CD4-positive, alpha-beta memory T cell (primary cell): ENCODE measurements around the gene ADRB2. TPM values are rescaled to one million over a fixed set of nuclear protein-coding genes. Genes with fewer than 3 reads are reported as not detected.

ENCODE experiments used
- CTCF ChIA-PET: fragments of 350-600 bp; sonication (Branson Sonifier 250); formaldehyde crosslinking; loops from one replicate; lab custom pipeline; 2021; ENCODE audit warnings: inconsistent platforms; ENCODE audit not compliant: partially characterized antibody; lab: Charles Lee
- POLR2A ChIA-PET: fragments of 350-600 bp; sonication (Branson Sonifier 250); formaldehyde crosslinking; loops from one replicate; lab custom pipeline; 2021; ENCODE audit not compliant: partially characterized antibody; lab: Charles Lee
- DNase-seq, 5 donors: peaks; one replicate each; pipeline versions ENCODE4 v3.0.0 to v3.0.0-alpha.2; 2020 to 2022; ENCODE audit warnings: mixed read lengths in 1 of 5
- H3K27ac ChIP-seq: one replicate; pipeline ENCODE4 v1.7.0; 2013; ENCODE audit warnings: low read depth, low read length
- H3K27me3 ChIP-seq: 2 replicates; pipeline ENCODE4 v1.7.0; 2013; ENCODE audit warnings: mild to moderate bottlenecking, low read length, moderate library complexity; ENCODE audit not compliant: insufficient read depth
- H3K36me3 ChIP-seq: 2 replicates; pipeline ENCODE4 v1.7.0; 2013; ENCODE audit warnings: mild to moderate bottlenecking, low read length, moderate library complexity; ENCODE audit not compliant: insufficient read depth
- H3K4me1 ChIP-seq: 2 replicates; pipeline ENCODE4 v1.7.0; 2013; ENCODE audit warnings: mild to moderate bottlenecking, low read length, moderate library complexity; ENCODE audit not compliant: insufficient read depth
- H3K4me3 ChIP-seq, 2 donors: one replicate each; pipeline ENCODE4 v1.7.0; 2013; ENCODE audit warnings: low read length in 2 of 2, mild to moderate bottlenecking in 1 of 2
- H3K9me3 ChIP-seq, 2 donors: one replicate each; pipeline ENCODE4 v1.7.0; 2013; ENCODE audit warnings: low read length in 2 of 2, control low read depth in 1 of 2; ENCODE audit not compliant: control insufficient read depth in 1 of 2
- H3K27ac Mint-ChIP-seq, 7 donors: one replicate each; pipeline ENCODE4 v1.8.0; 2020 to 2021; ENCODE audit warnings: mixed read lengths in 7 of 7, mild to moderate bottlenecking in 6 of 7, inconsistent platforms in 3 of 7, moderate library complexity in 3 of 7
- H3K27me3 Mint-ChIP-seq, 2 donors: one replicate each; pipeline ENCODE4 v1.8.0; 2020 to 2021; ENCODE audit warnings: mixed read lengths in 2 of 2
- H3K36me3 Mint-ChIP-seq, 2 donors: one replicate each; pipeline ENCODE4 v1.8.0; 2020 to 2021; ENCODE audit warnings: mixed read lengths in 2 of 2, inconsistent platforms in 1 of 2, mild to moderate bottlenecking in 1 of 2
- H3K4me1 Mint-ChIP-seq, 4 donors: one replicate each; pipeline ENCODE4 v1.8.0; 2020 to 2021; ENCODE audit warnings: mixed read lengths in 4 of 4, mild to moderate bottlenecking in 1 of 4
- H3K4me3 Mint-ChIP-seq, 8 donors: one replicate each; pipeline ENCODE4 v1.8.0; 2020 to 2021; ENCODE audit warnings: mixed read lengths in 8 of 8, mild to moderate bottlenecking in 7 of 8, moderate library complexity in 6 of 8, inconsistent platforms in 3 of 8
- H3K9me3 Mint-ChIP-seq, 8 donors: one replicate each; pipeline ENCODE4 v1.8.0; 2020 to 2021; ENCODE audit warnings: mixed read lengths in 8 of 8, mild to moderate bottlenecking in 5 of 8, inconsistent platforms in 3 of 8, moderate library complexity in 1 of 8
- intact Hi-C: fragments of 100-400 bp; cut with micrococcal nuclease; formaldehyde crosslinking; loops from one replicate; pipeline ENCODE4 v1.15.1; 2023
- polyA plus RNA-seq, 2 donors: library from polyadenylated mRNA; unstranded; fragments of 300-500 nt; fragmentation: Illumina TruSeq; gene quantifications; one replicate each; pipeline ENCODE4 v1.2.3, GENCODE V29; 2021
- total RNA-seq, 2 experiments: library from RNA; stranded (reverse); gene quantifications; one replicate each; pipeline ENCODE4 v1.2.3, GENCODE V29; 2021

ADRB2 gene
- total and polyA plus RNA-seq, 4 experiments from 2014 or later = 3.6 to 6.1 (median 5.4) TPM

- CTCF ChIA-PET = interaction anchor here (0.5 kb wide), 1 partner anchor 923 kb away, joined by 3 read pairs; no protein-coding TSS in a partner anchor
- intact Hi-C loops = no loop called here
- H3K4me3 Mint-ChIP-seq = peak overlapping the region in 2 of 8 donors; percentile 20 to 30
- no peaks in the 10 kb centered on the region for H3K36me3 ChIP-seq
- DNase-seq = no peak
- no peaks in the 10 kb centered on the region for H3K27me3 ChIP-seq
- POLR2A ChIA-PET = interaction anchor here (1.0 kb wide), 1 partner anchor 14 kb away, joined by 4 read pairs; the partner anchor contains the start of gene ADRB2
- peaks cover 0 to 3% of the 10 kb centered on the region in 2 donors for H3K36me3 Mint-ChIP-seq
- H3K4me1 ChIP-seq = peaks cover 33% of the 10 kb centered on the region
- H3K4me3 ChIP-seq = no peak overlapping the region
- H3K27ac ChIP-seq = no peak overlapping the region
- H3K9me3 ChIP-seq = no peaks in the 10 kb centered on the region
- peaks cover 36 to 91% (median 55%) of the 10 kb centered on the region in 4 donors for H3K4me1 Mint-ChIP-seq
- H3K9me3 Mint-ChIP-seq = no peaks in the 10 kb centered on the region
- H3K27ac Mint-ChIP-seq = peak overlapping the region in 4 of 7 donors; percentile 11 to 51 (median 36)
- peaks cover 0 to 1% of the 10 kb centered on the region in 2 donors for H3K27me3 Mint-ChIP-seq
Observed at GRCh38 chr5:148840531-148840930, 14.1 kb downstream of the ADRB2 start.

- H3K4me1 ChIP-seq = peaks cover 43% of the 10 kb centered on the region
- no peaks in the 10 kb centered on the region for H3K36me3 ChIP-seq
- no peak overlapping the region for H3K4me3 ChIP-seq
- no peak overlapping the region for H3K27ac ChIP-seq
- H3K27me3 ChIP-seq = no peaks in the 10 kb centered on the region
- H3K27ac Mint-ChIP-seq = peak overlapping the region in 6 of 7 donors; percentile 14 to 83 (median 40)
- no peaks in the 10 kb centered on the region for H3K9me3 Mint-ChIP-seq
- peaks cover 34 to 90% (median 57%) of the 10 kb centered on the region in 4 donors for H3K4me1 Mint-ChIP-seq
- ChIA-PET POLR2A (interaction anchor here (1.3 kb wide), 1 partner anchor 10 kb away, joined by 5 read pairs; no protein-coding TSS in a partner anchor), CTCF (interaction anchor here (1.0 to 1.1 kb wide), 2 partner anchors 21 to 116 kb away, joined by 3 to 4 read pairs; no protein-coding TSS in a partner anchor)
- H3K27me3 Mint-ChIP-seq = peaks cover 0 to 1% of the 10 kb centered on the region in 2 donors
- H3K4me3 Mint-ChIP-seq = peak overlapping the region in 3 of 8 donors; percentile 27 to 39 (median 27)
- intact Hi-C loops = no loop called here
- no peak for DNase-seq
- peaks cover 0 to 5% of the 10 kb centered on the region in 2 donors for H3K36me3 Mint-ChIP-seq
- no peaks in the 10 kb centered on the region for H3K9me3 ChIP-seq
Observed at GRCh38 chr5:148841519-148841918, 15.1 kb downstream of the ADRB2 start.

GRCh38 chr5:148842161-148842560 is 15.8 kb downstream of the ADRB2 start:
- Mint-ChIP-seq H3K36me3 (peaks cover 0 to 5% of the 10 kb centered on the region in 2 donors), H3K27ac (peak overlapping the region; percentile 24 to 83 (median 58)), H3K4me1 (peaks cover 37 to 87% (median 55%) of the 10 kb centered on the region in 4 donors), H3K27me3 (peaks cover 0 to 1% of the 10 kb centered on the region in 2 donors), H3K9me3 (no peaks in the 10 kb centered on the region), H3K4me3 (peak overlapping the region in 5 of 8 donors; percentile 4 to 56 (median 21))
- POLR2A ChIA-PET = interaction anchor here (1.3 kb wide), 1 partner anchor 9 kb away, joined by 5 read pairs; no protein-coding TSS in a partner anchor
- no peak overlapping the region for H3K4me3 ChIP-seq
- H3K27me3 ChIP-seq = no peaks in the 10 kb centered on the region
- peaks cover 48% of the 10 kb centered on the region for H3K4me1 ChIP-seq
- no peak overlapping the region for H3K27ac ChIP-seq
- CTCF ChIA-PET = interaction anchor here (1.0 to 1.2 kb wide), 3 partner anchors 11 to 115 kb away, joined by 3 to 4 read pairs (median 3); no protein-coding TSS in a partner anchor
- no peaks in the 10 kb centered on the region for H3K9me3 ChIP-seq
- intact Hi-C loops = no loop called here
- no peaks in the 10 kb centered on the region for H3K36me3 ChIP-seq
- no peak for DNase-seq

DNA sequence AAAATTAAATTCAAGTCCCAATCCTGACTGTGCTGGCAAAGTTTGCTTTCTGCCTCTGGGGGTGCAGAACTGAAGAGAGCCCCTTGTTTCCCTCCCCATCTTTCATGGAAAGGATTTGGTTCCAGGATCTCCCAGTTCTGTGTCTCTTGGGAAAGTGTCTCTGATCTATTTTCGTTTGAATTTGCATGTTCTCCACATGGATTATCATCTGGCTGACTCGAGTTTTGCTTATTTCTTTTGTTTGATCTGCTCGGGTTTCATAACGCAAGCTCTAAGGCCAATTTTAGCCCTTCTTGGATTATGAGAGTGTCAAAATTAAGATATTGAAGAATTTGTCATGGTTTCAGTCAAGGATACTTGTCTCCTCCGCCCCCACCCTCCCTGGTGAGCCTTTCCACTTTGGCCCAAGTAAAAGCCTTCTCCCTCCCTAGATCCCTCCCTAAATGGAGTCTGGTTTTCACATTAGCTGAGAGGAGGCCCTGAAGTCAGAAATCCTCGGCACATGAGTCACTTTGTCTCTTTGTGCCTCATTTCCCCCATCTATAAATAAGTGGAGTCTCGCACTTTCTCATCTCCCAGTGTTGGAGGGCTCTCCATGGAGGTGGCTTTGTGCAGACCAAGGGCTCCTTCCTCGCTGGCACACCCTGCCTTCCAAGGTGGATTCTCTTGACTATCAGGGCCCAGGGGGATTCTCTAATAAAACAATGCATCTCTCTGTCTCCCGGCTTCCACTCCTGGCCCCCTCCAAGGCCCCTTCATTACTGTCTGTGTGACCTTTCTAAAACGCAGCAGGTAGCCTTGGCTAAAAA is 17.3 kb downstream of the ADRB2 start:
- no peaks in the 10 kb centered on the region for H3K9me3 ChIP-seq
- peaks cover 0 to 4% (median 2%) of the 10 kb centered on the region in 8 donors for H3K9me3 Mint-ChIP-seq
- ChIA-PET POLR2A (interaction anchor here (1.4 kb wide), 1 partner anchor 17 kb away, joined by 4 read pairs; the partner anchor contains the start of gene ADRB2), CTCF (interaction anchor here (1.4 kb wide), 1 partner anchor 113 kb away, joined by 6 read pairs; no protein-coding TSS in a partner anchor)
- H3K4me1 Mint-ChIP-seq = peaks cover 43 to 88% (median 60%) of the 10 kb centered on the region in 4 donors
- peak overlapping the region in 1 of 8 donors; percentile 37 for H3K4me3 Mint-ChIP-seq
- peak overlapping the region; percentile 6 for H3K27ac ChIP-seq
- intact Hi-C loops = no loop called here
- H3K36me3 Mint-ChIP-seq = peaks cover 5 to 9% of the 10 kb centered on the region in 2 donors
- no peak for DNase-seq
- peaks cover 62% of the 10 kb centered on the region for H3K4me1 ChIP-seq
- H3K4me3 ChIP-seq = no peak overlapping the region
- no peaks in the 10 kb centered on the region for H3K36me3 ChIP-seq
- no peaks in the 10 kb centered on the region for H3K27me3 ChIP-seq
- H3K27ac Mint-ChIP-seq = peak overlapping the region in 4 of 7 donors; percentile 69 to 88 (median 76)
- H3K27me3 Mint-ChIP-seq = peaks cover 0 to 1% of the 10 kb centered on the region in 2 donors

GRCh38 chr5:148844433-148845280 is 18.2 kb downstream of the ADRB2 start:
- POLR2A ChIA-PET = interaction anchor here (1.4 kb wide), 1 partner anchor 18 kb away, joined by 4 read pairs; the partner anchor contains the start of gene ADRB2
- no peaks in the 10 kb centered on the region for H3K27me3 ChIP-seq
- peak overlapping the region in 5 of 8 donors; percentile 8 to 64 (median 42) for H3K4me3 Mint-ChIP-seq
- peaks cover 71% of the 10 kb centered on the region for H3K4me1 ChIP-seq
- H3K9me3 ChIP-seq = no peaks in the 10 kb centered on the region
- CTCF ChIA-PET = interaction anchor here (0.7 to 1.4 kb wide), 2 partner anchors 17 to 113 kb away, joined by 3 to 6 read pairs; no protein-coding TSS in a partner anchor
- H3K27ac Mint-ChIP-seq = peak overlapping the region; percentile 55 to 89 (median 81)
- peaks cover 48 to 90% (median 66%) of the 10 kb centered on the region in 4 donors for H3K4me1 Mint-ChIP-seq
- no peak overlapping the region for H3K4me3 ChIP-seq
- H3K36me3 ChIP-seq = no peaks in the 10 kb centered on the region
- DNase-seq = peak in 4 of 5 donors; percentile 42 to 77 (median 43)
- H3K36me3 Mint-ChIP-seq = peaks cover 5 to 9% of the 10 kb centered on the region in 2 donors
- H3K27ac ChIP-seq = no peak overlapping the region
- peaks cover 0 to 4% (median 2%) of the 10 kb centered on the region in 8 donors for H3K9me3 Mint-ChIP-seq
- H3K27me3 Mint-ChIP-seq = peaks cover 0 to 1% of the 10 kb centered on the region in 2 donors
- intact Hi-C loops = loop anchor here (5.0 kb wide), 1 partner anchor 113 kb away; no protein-coding TSS in a partner anchor

GRCh38 chr5:148846930-148847329 is 20.5 kb downstream of the ADRB2 start:
- peaks cover 86% of the 10 kb centered on the region for H3K4me1 ChIP-seq
- peaks cover 0 to 4% (median 2%) of the 10 kb centered on the region in 8 donors for H3K9me3 Mint-ChIP-seq
- intact Hi-C loops = loop anchor here (5.0 kb wide), 1 partner anchor 110 kb away; no protein-coding TSS in a partner anchor
- DNase-seq = no peak
- peaks cover 5 to 9% of the 10 kb centered on the region in 2 donors for H3K36me3 Mint-ChIP-seq
- no peak overlapping the region for H3K4me3 ChIP-seq
- H3K9me3 ChIP-seq = no peaks in the 10 kb centered on the region
- CTCF ChIA-PET = interaction anchor here (0.5 to 1.9 kb wide), 3 partner anchors 19 to 111 kb away, joined by 4 to 7 read pairs (median 5); no protein-coding TSS in a partner anchor
- peaks cover 0 to 1% of the 10 kb centered on the region in 2 donors for H3K27me3 Mint-ChIP-seq
- no peak overlapping the region for H3K4me3 Mint-ChIP-seq
- H3K27ac Mint-ChIP-seq = peak overlapping the region in 2 of 7 donors; percentile 36 to 81
- no peak overlapping the region for H3K27ac ChIP-seq
- H3K36me3 ChIP-seq = no peaks in the 10 kb centered on the region
- POLR2A ChIA-PET = interaction anchor here (1.1 kb wide), 1 partner anchor 21 kb away, joined by 6 read pairs; the partner anchor contains the start of gene ADRB2
- no peaks in the 10 kb centered on the region for H3K27me3 ChIP-seq
- peaks cover 53 to 93% (median 70%) of the 10 kb centered on the region in 4 donors for H3K4me1 Mint-ChIP-seq
